ENCODE results near the gene RAP1GAP.
"Not testable (repeated sequence)": the region's sequence is repeated elsewhere in the genome, so short reads cannot be mapped to it uniquely, and the experiment has no call there.

RAP1GAP gene

GRCh38 chr1:21568006-21568746, 101.0 kb downstream of the RAP1GAP start:
- no peak for DNase-seq

GRCh38 chr1:21567241-21568005, 101.7 kb downstream of the RAP1GAP start:
- no peak for DNase-seq

DNA sequence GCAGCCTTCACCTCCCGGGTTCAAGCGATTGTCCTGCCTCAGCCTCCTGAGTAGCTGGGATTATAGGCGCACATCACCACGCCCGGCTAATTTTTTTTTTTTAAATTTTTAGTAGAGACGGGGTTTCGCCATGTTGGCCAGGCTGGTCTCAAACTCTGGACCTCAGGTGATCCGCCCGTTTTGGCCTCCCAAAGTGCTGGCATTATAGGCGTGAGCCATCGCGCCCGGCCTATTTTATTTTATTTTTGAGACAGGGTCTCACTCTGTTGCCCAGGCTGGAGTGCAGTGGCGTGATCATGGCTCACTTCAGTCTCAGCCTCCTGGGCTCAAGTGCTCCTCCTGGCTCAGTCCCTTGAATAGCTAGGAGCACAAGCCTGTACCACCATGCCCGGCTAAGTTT, 102.8 kb downstream of the RAP1GAP start:
- not testable (repeated sequence) for DNase-seq

DNA sequence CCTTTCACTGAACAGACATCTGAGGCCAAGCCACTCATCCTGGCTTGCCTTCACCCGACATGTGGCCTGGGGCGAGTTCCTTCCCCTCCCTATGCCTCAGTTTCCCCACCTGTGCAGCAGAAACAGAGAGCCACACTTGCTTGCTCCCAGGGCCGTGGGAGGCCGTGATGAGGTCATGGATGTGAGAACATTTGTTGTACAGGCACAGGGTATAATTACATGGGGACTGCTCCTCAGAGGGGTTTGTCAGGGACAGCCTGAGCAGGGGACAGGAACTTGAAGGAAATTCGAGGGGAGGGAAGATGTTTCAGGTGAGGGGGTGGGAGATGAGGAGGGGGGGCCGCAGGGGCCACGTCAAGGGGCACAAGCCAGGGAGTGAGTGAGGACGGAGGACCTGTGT, 103.9 kb downstream of the RAP1GAP start:
- DNase-seq, result no peak

DNA sequence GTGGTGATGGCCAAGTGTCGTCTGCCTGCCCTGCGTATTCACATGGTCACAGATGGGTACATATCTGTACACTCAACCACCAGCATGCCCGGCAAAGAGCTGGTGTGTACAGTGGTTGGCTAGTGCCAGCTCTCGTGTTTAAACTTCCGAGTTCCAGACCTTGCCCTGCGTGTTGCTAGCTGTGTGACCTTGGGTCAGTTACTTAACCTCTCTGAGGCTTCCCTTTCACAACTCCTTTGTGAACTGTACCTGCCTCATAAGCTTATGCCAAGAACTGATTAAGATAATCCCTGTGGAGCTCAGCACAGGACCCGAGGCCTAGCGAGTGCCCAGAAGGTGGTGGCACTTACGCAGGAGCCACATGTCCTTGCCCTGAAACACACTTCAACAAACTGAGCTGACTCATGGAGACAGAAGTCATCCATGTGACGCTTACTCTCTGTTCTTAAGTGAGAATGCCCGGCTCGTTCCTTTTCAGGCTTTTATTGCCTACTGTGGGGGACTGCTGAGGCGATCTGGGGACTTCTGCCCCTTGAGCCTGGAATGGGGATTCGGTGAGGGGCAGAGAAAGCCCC, 104.5 kb downstream of the RAP1GAP start:
- DNase-seq, result no peak

GRCh38 chr1:21563971-21564370, 105.2 kb downstream of the RAP1GAP start:
- no peak for DNase-seq

GRCh38 chr1:21562896-21563295, 106.3 kb downstream of the RAP1GAP start:
- no peak for DNase-seq

DNA sequence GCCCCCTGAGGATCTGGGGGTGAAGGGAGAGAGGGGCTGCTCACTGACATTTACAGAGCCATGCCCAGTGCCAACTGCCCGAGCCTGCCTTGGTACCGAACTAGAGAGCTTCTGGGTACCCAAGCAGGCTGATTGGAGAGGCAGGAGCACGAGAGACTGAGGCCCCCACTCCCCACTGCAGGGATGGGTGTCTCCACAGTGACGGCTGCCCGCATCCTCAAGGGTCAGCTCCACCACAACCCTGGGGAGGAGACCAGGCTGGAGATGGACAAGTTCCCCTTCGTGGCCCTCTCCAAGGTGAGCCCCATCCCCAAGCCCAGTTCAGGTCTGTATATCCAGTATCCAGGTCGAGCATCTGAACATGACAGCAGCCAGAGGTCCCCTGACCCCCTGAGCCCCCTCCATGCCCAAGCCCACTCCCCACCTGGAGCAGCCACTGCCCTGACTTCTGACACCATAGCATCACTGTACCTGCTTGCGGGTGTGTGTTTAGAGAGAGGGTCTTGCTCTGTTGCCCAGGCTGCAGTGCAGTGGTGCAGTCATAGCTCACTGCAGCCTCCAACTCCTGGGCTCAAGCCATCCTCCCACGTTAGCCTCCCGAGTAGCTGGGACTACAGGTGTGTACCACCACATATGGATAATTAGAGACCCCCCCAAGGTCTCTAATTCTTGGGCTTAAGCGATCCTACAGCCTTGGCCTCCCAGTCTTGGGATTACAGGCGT, 108.1 kb downstream of the RAP1GAP start:
- DNase-seq, result no peak

GRCh38 chr1:21559788-21560567, 109.2 kb downstream of the RAP1GAP start:
- no peak for DNase-seq

DNA sequence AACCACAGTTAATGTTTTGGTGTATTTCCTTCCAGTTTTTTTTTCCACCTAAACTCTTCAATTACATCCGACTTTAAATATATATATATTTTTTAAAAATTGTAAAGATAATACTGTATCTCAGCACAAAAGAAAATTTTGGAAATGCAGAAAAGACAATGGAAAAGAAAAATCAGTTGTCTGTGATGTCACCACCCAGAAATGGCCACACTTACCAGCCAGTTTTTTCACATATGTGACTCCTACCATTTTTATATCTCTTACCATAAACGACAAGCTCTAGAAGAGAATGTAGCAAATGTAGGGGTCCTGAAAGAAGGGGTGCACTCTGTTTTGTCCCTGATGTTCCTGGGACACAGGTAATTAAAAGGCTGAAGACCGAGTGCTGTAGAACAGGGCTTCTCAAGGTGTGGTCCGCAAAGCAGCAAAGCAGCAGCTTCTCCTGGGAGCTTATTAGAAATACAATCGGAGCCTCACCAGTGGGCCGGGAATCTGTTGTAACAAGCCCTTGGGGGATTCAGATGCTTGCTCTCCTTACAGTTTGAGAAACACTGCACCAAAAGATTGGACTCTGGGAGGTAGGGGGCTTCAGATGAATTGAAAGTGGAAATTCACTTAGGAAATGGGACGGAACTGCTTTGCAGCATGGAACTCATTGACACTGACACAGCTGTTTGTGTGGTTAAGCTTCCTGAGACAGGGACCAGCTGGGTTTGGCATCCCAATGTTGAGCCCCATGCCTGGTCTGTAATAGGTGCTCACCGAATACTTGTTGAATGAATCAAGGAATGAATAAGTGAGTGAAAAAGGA, 115.8 kb downstream of the RAP1GAP start:
- no peak for DNase-seq

DNA sequence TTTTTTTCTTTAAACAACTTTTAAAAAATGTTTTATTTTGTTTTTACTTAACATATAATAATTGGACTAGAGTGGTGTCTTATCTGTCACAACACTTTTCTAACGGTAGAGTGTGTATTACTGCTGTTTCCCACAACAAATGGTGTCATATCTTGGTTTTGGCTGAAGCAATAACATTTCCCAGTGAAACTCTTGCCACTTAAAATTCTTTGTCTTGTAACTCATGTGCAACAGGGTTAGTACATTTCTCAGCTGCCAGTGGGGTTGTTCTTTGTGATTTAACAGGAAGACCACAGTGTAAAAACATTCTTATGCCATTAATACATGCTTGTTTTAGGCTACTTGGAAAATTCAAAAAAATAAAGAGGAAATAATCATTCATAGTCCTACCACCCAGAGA, 116.4 kb downstream of the RAP1GAP start:
- no peak for DNase-seq

- no peak for DNase-seq
Measured at GRCh38 chr1:21550866-21551475, 118.2 kb downstream of the RAP1GAP start.

- DNase-seq, result no peak
Measured at GRCh38 chr1:21550097-21550496, 119.1 kb downstream of the RAP1GAP start.

GRCh38 chr1:21547876-21548275, 121.3 kb downstream of the RAP1GAP start:
- DNase-seq, result no peak

Measured in activated naive CD4-positive, alpha-beta T cell treated with Interleukin-2 at 50 U/mL for 16 hours (primary cell).